Stimulated activated CD8-positive, alpha-beta memory T cell treated with anti-CD3 and anti-CD28 coated beads, Interleukin-15, amount 100 ng/mL, for 1 hour (primary cell): ENCODE results near the gene XBP1.
"Not testable (repeated sequence)": the region's sequence is repeated elsewhere in the genome, so short reads cannot be mapped to it uniquely, and the experiment has no call there.

Experiments used
- DNase-seq: peaks from one replicate; pipeline ENCODE4 v3.0.0-alpha.2; 2020; ENCODE audit warnings: low read depth

The XBP1 gene

GRCh38 chr22:28817919-28818859 is 17.8 kb upstream of the XBP1 start:
- no peak for DNase-seq

GRCh38 chr22:28817064-28817463 is 16.7 kb upstream of the XBP1 start:
- DNase-seq: no peak

- DNase-seq: no peak
Observed at GRCh38 chr22:28815729-28816128, 15.4 kb upstream of the XBP1 start.

GRCh38 chr22:28815111-28815510 is 14.7 kb upstream of the XBP1 start:
- no peak for DNase-seq

- DNase-seq: no peak
Observed at GRCh38 chr22:28813772-28814518, 13.6 kb upstream of the XBP1 start.

- DNase-seq: no peak
Observed at GRCh38 chr22:28812516-28812915, 12.1 kb upstream of the XBP1 start.

- DNase-seq: no peak
Observed at GRCh38 chr22:28810821-28811491, 10.6 kb upstream of the XBP1 start.

GRCh38 chr22:28808716-28809355 is 8.5 kb upstream of the XBP1 start:
- no peak for DNase-seq

- DNase-seq: not testable (repeated sequence)
Observed at GRCh38 chr22:28805426-28805825, 5.1 kb upstream of the XBP1 start.

GRCh38 chr22:28802595-28803123 is 2.3 kb upstream of the XBP1 start:
- DNase-seq: no peak

GRCh38 chr22:28801845-28802594 is 1.7 kb upstream of the XBP1 start:
- DNase-seq: no peak

GRCh38 chr22:28799606-28800307 is 612 bp downstream of the XBP1 start:
- no peak for DNase-seq

GRCh38 chr22:28798810-28799605 is 1.4 kb downstream of the XBP1 start:
- DNase-seq: no peak

- no peak for DNase-seq
Observed at GRCh38 chr22:28795932-28796856, 4.2 kb downstream of the XBP1 start.

- no peak for DNase-seq
Observed at GRCh38 chr22:28795071-28795693, 5.2 kb downstream of the XBP1 start.

GRCh38 chr22:28793976-28794584 is 6.3 kb downstream of the XBP1 start:
- DNase-seq: no peak
